Kidney tubule cell (primary cell): Measurements from ENCODE around the gene GLRX5.
"Not testable (repeated sequence)": the region's sequence is repeated elsewhere in the genome, so short reads cannot be mapped to it uniquely, and the experiment has no call there.

ENCODE experiments used
- DNase-seq: peaks from one replicate; pipeline ENCODE4 v3.0.0-alpha.2; 2018; ENCODE audit warnings: low spot score

Gene GLRX5

GRCh38 chr14:95559203-95559602, 24.4 kb downstream of the GLRX5 start:
- no peak for DNase-seq

GRCh38 chr14:95561001-95561412, 26.2 kb downstream of the GLRX5 start:
- peak; percentile 89 for DNase-seq

GRCh38 chr14:95562892-95563685, 28.2 kb downstream of the GLRX5 start:
- DNase-seq = peak; percentile 20

- DNase-seq = no peak
These were observed 29.2 kb downstream of the GLRX5 start for GRCh38 chr14:95564060-95564459.

GRCh38 chr14:95569440-95569839, 34.6 kb downstream of the GLRX5 start:
- DNase-seq = no peak

GRCh38 chr14:95573313-95573712, 38.5 kb downstream of the GLRX5 start:
- no peak for DNase-seq

- DNase-seq = no peak
These were observed 41.1 kb downstream of the GLRX5 start for GRCh38 chr14:95575840-95576473.

- DNase-seq = no peak
These were observed 42.4 kb downstream of the GLRX5 start for GRCh38 chr14:95577067-95577800.

GRCh38 chr14:95577870-95578269, 43.0 kb downstream of the GLRX5 start:
- peak; percentile 73 for DNase-seq

- DNase-seq = not testable (repeated sequence)
These were observed 49.2 kb downstream of the GLRX5 start for GRCh38 chr14:95583836-95584617.

GRCh38 chr14:95585953-95586620, 51.2 kb downstream of the GLRX5 start:
- DNase-seq = no peak

GRCh38 chr14:95591182-95591581, 56.3 kb downstream of the GLRX5 start:
- DNase-seq = not testable (repeated sequence)
